Smooth muscle cell (in vitro differentiated cells): ENCODE results near the gene KIF2A. TPM values are rescaled to one million over a fixed set of nuclear protein-coding genes. Genes with fewer than 3 reads are reported as not detected.

Source experiments
- DNase-seq: peaks from one replicate; lab custom pipeline; 2025; ENCODE audit not compliant: unreplicated experiment; lab: John Stamatoyannopoulos, UW
- H2AFZ ChIP-seq: fragments of 200-600 bp; sonication (generic); 2 replicates; pipeline ENCODE4 v1.6.0; 2016; ENCODE audit warnings: antibody characterized with exemption, low read depth, mild to moderate bottlenecking
- H3F3A ChIP-seq: fragments of 200-600 bp; sonication (generic); 2 replicates; pipeline ENCODE4 v1.6.0; 2017; ENCODE audit warnings: antibody characterized with exemption, low read depth
- H3K27ac ChIP-seq: fragments of 200-600 bp; sonication (generic); 2 replicates; pipeline ENCODE4 v1.5.1; 2016; ENCODE audit warnings: low read depth, mild to moderate bottlenecking
- H3K27me3 ChIP-seq: fragments of 200-600 bp; sonication (generic); 2 replicates; pipeline ENCODE4 v1.6.1; 2016; ENCODE audit warnings: low read depth, mild to moderate bottlenecking
- H3K36me3 ChIP-seq: fragments of 200-600 bp; sonication (generic); 2 replicates; pipeline ENCODE4 v1.5.1; 2016; ENCODE audit warnings: low read depth
- H3K4me1 ChIP-seq: fragments of 200-600 bp; sonication (generic); 2 replicates; pipeline ENCODE4 v1.5.1; 2016; ENCODE audit warnings: low read depth
- H3K4me2 ChIP-seq: fragments of 200-600 bp; sonication (generic); 2 replicates; pipeline ENCODE4 v1.6.0; 2016; ENCODE audit warnings: mild to moderate bottlenecking
- H3K4me3 ChIP-seq: fragments of 200-600 bp; sonication (generic); 2 replicates; pipeline ENCODE4 v1.5.1; 2016; ENCODE audit warnings: mild to moderate bottlenecking
- H3K79me2 ChIP-seq: fragments of 200-600 bp; sonication (generic); 2 replicates; pipeline ENCODE4 v1.6.0; 2016; ENCODE audit warnings: low read depth, mild to moderate bottlenecking
- H3K9ac ChIP-seq: fragments of 200-600 bp; sonication (generic); 2 replicates; pipeline ENCODE4 v1.6.0; 2016; ENCODE audit warnings: low read depth
- H3K9me3 ChIP-seq: fragments of 200-600 bp; sonication (generic); replicated peaks from 2 replicates; pipeline ENCODE4 v1.5.1; 2016; ENCODE audit warnings: low read depth
- H4K20me1 ChIP-seq: fragments of 200-600 bp; sonication (generic); 2 replicates; pipeline ENCODE4 v1.6.0; 2016; ENCODE audit warnings: low read depth
- CTCF ChIP-seq: fragments of 200-600 bp; sonication (generic); IDR thresholded peaks from 2 replicates; pipeline ENCODE4 v1.5.1; 2017; ENCODE audit warnings: borderline replicate concordance, mild to moderate bottlenecking, antibody characterized with exemption; ENCODE audit not compliant: insufficient read depth, poor library complexity, severe bottlenecking
- WGBS: methylation state at CpG from one replicate; pipeline ENCODE4 v1.1.7; 2016; ENCODE audit warnings: low lambda C conversion rate; 5-methylcytosine and 5-hydroxymethylcytosine counted together
- polyA plus RNA-seq: library from polyadenylated mRNA; unstranded; fragments of >200 nt; fragmentation: Nextera tagmentation; extraction: Ambion mirVana; gene quantifications from 2 replicates; pipeline ENCODE4 v1.2.1, GENCODE V29; 2016
- total RNA-seq: library from RNA; depleted of rRNA; stranded (reverse); fragments of >200 nt; gene quantifications from 2 replicates; pipeline ENCODE4 v1.2.3, GENCODE V29; 2014

Gene KIF2A
- total and polyA plus RNA-seq, 2 experiments from 2014 or later, result 34.4 to 89.2 TPM

DNA sequence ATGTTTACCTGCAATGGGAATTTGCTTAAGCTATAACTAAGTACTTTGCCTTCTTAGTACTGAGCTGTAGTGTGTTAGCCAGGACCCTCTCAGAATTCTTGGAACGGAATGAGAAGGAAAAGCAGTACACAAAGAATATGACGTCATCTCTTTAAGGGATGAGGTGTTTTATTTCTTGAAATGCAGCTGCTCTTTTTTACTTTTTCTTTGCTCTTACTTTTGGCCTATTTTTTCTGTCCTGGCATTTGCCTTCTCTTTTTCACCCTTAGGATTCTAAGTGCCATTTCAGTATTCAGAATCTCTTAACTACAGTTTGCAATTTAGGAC is 10.1 kb downstream of the KIF2A start:
- Histone ChIP-seq H3K36me3 (no peaks in the 10 kb centered on the region), H3K4me3 (no peak overlapping the region), H3K9ac (no peak overlapping the region), H3F3A (no peaks in the 10 kb centered on the region), H3K27ac (no peak overlapping the region), H4K20me1 (peaks cover 100% of the 10 kb centered on the region), H3K4me2 (no peak overlapping the region), H2AFZ (no peak overlapping the region), H3K27me3 (no peaks in the 10 kb centered on the region), H3K4me1 (peaks cover 4% of the 10 kb centered on the region), H3K79me2 (peaks cover 100% of the 10 kb centered on the region), H3K9me3 (no peaks in the 10 kb centered on the region)
- DNase-seq, result no peak
- WGBS, result 56% methylated on average over 2 of the region's 2 CpGs
- no peak for TF ChIP-seq CTCF

DNA sequence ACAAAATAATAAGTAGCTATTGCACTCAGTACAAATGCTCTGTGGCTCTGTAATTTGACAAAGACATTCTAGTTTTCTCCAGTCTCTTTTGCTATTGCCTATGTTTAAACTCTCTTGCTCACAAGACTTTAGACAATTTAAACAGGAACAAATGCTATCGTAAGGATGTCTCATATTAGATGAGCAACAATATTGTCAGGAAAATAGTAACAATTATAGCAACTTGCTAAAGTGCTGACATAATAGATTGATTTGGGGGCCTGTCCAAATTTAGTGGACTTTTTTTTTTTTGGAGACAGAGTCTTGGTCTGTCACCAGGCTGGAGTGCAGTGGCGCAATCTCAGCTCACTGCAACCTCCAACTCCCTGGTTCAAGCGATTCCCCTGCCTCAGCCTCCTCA is 11.8 kb downstream of the KIF2A start:
- H2AFZ ChIP-seq, result no peak overlapping the region
- peaks cover 4% of the 10 kb centered on the region for H3K4me1 ChIP-seq
- no peak overlapping the region for H3K27ac ChIP-seq
- WGBS, result 88% methylated on average over 3 of the region's 3 CpGs
- H3K79me2 ChIP-seq, result peaks cover 100% of the 10 kb centered on the region
- no peaks in the 10 kb centered on the region for H3K9me3 ChIP-seq
- H4K20me1 ChIP-seq, result peaks cover 99% of the 10 kb centered on the region
- H3K9ac ChIP-seq, result no peak overlapping the region
- H3K4me3 ChIP-seq, result no peak overlapping the region
- H3K4me2 ChIP-seq, result no peak overlapping the region
- DNase-seq, result no peak
- no peaks in the 10 kb centered on the region for H3K27me3 ChIP-seq
- no peak for TF ChIP-seq CTCF
- no peaks in the 10 kb centered on the region for H3F3A ChIP-seq
- no peaks in the 10 kb centered on the region for H3K36me3 ChIP-seq

DNA sequence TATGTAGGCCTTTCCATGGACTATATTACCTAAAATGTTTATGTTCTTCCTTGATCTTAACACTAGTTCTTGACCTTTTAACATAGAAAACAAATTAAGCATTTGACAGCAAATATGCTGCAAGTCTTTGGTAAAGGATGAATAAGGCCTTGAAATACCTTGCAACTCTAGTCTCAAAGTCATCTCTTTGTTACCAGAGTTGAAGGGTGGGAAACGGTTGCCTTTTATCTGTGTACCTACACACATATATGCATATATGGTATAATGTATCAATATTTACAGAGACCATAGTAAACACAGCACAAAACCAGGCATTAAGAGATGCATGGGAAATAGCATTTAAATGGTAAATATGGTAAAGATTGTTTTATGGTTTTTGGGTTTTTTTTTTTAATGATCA is 16.5 kb downstream of the KIF2A start:
- Histone ChIP-seq H3K4me3 (no peak overlapping the region), H3K36me3 (no peaks in the 10 kb centered on the region), H2AFZ (no peak overlapping the region), H3K4me1 (no peaks in the 10 kb centered on the region), H3K9ac (no peak overlapping the region), H3K27ac (no peak overlapping the region), H4K20me1 (peaks cover 99% of the 10 kb centered on the region), H3F3A (no peaks in the 10 kb centered on the region), H3K79me2 (peaks cover 100% of the 10 kb centered on the region), H3K4me2 (no peak overlapping the region), H3K9me3 (no peaks in the 10 kb centered on the region), H3K27me3 (no peaks in the 10 kb centered on the region)
- TF ChIP-seq CTCF, result no peak
- WGBS, result 100% methylated on average over 1 of the region's 1 CpG
- no peak for DNase-seq

- peaks cover 100% of the 10 kb centered on the region for H3K79me2 ChIP-seq
- H3K36me3 ChIP-seq, result no peaks in the 10 kb centered on the region
- no peaks in the 10 kb centered on the region for H3K4me1 ChIP-seq
- H4K20me1 ChIP-seq, result peaks cover 99% of the 10 kb centered on the region
- H3K27me3 ChIP-seq, result no peaks in the 10 kb centered on the region
- WGBS, result 94% methylated on average over 1 of the region's 1 CpG
- no peak overlapping the region for H3K4me3 ChIP-seq
- no peak for TF ChIP-seq CTCF
- no peak overlapping the region for H2AFZ ChIP-seq
- H3K9ac ChIP-seq, result no peak overlapping the region
- H3K27ac ChIP-seq, result no peak overlapping the region
- no peak overlapping the region for H3K4me2 ChIP-seq
- DNase-seq, result no peak
- no peaks in the 10 kb centered on the region for H3F3A ChIP-seq
- no peaks in the 10 kb centered on the region for H3K9me3 ChIP-seq
Observed at GRCh38 chr5:62326302-62326701, 20.3 kb downstream of the KIF2A start.
